ENCODE data around the gene MTLN.
"Not testable (repeated sequence)": the region's sequence is repeated elsewhere in the genome, so short reads cannot be mapped to it uniquely, and the experiment has no call there.

MTLN gene

DNA sequence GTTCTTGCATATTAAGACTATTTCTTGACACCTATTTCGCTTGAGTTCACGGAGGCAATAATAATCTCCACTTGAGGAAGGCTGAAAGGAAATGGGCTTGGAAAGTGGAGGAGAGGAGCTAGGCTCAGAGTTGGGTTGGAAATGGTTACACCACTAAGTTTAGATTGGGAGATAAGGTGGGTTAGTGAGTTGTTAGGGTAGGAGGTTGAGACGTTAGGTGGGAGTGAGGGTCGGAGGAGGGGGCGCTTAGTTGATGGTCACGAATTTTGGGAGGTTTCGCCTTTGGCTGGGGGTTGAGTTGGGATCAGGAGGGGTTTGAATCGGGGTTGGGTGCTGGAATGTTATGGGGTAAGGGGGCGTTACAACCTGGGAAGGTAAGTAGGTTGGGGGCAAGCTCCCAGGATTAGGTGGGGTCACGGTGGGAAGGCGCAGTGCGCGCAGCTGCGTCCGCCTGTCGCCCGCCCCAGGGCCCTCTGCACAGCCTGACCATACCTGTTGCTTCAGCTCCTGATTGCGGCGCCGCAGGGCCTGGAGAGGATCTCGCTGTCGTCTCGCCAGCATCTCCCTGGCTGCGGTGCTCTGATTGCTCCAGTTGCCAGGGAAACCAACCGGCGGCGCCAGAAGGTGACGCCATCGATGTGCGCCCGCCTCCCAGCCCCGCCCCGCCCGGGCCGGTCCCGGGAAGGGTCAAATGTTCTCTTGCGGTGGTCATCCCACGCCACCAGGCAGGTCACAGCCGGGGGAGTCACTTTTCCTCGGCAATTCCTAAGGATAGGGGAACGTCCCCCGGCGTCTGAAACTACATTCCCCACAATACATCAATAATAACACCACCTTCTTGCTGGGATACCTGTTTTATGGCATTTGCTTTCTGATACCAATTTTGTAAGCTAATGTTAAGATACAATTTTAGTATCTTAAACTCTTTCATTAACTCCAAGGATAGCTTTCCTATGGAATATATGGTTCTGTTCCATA is 7.7 kb downstream of the MTLN start, which contains the start of gene NPHP1:
Gene NPHP1, minus strand, starts transcription at position 606 of the 978 bp plus-strand sequence. Its CDS starts 45 bp downstream, at position 561.
- DNase-seq (ENCODE audit: low read depth in 2 of 2) = peak; percentile 68 to 74

DNA sequence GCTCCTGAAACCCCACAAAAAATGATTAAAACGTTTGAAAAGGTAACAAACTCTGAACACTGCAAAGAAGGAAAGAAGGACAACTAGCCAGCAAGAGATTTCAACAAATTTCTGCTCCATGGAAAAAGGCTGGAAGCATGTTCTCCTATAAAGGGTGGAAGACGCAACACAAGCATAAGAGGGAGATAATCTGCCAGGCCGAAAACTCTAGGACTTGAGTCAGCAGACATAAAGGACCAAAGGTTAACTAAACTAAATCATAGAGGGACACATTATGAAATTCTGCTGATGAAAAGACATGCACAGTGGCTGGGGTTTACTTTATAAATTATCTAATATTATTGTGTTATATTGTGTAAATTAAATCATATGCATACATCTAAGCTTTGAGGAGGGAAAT is 14.3 kb downstream of the MTLN start:
- no peak for DNase-seq (ENCODE audit: low read depth in 2 of 2)

DNA sequence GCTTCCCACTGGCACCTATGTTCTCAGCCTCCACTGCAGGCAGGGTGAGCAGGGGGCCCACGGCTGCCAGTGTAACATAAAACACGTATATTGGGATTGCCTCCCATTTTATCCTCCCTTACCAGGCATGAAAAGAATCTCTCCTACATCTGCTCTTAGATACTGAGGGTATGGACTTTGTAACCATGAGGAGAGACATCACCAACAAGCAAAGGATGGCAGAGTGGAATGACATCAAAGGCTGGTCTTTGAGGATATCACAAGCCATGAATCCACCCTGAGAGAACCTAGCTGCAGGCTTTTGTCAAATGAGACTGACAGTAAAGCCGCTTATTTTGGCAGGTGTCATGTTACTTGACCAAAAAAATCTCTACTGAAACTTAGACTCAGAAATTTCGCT is 14.9 kb downstream of the MTLN start:
- DNase-seq (ENCODE audit: low read depth in 2 of 2) = no peak

DNA sequence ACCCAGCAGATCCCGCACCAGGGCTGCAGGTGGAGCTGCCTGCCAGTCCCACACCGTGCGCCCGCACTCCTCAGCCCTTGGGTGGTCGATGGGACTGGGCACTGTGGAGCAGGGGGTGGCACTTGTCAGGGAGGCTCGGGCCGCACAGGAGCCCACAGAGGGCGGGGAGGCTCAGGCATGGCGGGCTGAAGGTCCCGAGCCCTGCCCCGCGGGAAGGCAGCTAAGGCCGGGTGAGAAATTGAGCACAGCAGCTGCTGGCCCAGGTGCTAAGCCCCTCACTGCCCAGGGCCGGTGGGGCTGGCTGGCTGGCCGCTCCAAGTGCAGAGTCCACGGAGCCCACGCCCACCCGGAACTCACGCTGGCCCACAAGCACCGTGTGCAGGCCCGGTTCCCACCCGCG is 22.2 kb downstream of the MTLN start:
- not testable (repeated sequence) for DNase-seq (ENCODE audit: low read depth in 2 of 2)

DNA sequence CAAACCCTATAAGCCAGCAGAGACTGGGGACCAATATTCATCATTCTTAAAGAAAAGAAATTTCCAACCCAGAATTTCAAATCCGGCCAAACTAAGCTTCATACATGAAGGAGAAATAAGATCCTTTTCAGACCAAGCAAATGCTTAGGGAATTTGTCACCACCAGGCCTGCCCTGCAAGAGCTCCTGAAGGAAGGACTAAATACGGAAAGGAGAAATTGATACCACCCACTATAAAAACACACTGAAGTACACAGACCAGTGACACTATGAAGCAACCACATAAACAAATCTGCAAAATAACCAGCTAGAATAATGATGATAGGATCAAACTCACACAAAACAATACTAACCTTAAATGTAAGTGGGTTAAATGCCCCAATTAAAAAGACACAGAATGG is 29.9 kb downstream of the MTLN start:
- no peak for DNase-seq (ENCODE audit: low read depth in 2 of 2)

DNA sequence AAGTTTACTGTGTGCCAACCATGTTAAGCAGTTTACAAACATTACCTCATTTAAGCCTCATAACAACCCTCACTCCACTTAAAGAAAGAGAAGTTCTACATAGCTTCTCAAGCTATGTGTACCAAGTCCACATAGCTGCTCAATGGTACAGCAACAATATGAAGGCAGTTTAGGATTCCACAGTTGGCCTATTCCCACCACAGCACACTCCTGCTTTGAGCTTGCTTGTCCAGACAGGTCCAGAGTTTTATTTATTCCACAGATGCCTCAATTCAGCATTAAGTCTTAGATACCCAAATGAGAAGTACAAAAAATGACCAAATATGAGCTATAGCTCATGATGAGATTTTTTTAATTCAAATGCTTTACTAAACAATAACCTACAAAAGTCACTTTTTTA is 32.3 kb downstream of the MTLN start:
- DNase-seq (ENCODE audit: low read depth in 2 of 2) = no peak

DNA sequence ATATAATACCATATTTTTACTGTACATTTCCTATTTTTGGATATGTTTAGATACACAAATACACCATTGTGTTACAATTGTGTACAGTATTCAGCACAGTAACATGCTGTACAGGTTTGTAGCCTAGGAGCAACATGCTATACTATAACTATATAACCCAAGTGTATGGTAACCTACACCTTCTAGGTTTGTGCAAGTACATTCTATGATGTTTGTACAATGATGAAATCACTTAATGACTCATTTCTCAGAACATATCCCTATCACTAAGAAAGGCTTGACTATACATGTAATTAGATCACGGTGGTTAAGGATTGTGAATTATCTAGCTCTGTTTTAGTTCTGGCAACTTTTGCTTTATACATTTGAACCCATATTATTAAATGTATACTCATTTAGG is 38.8 kb downstream of the MTLN start:
- no peak for DNase-seq (ENCODE audit: low read depth in 2 of 2)

DNA sequence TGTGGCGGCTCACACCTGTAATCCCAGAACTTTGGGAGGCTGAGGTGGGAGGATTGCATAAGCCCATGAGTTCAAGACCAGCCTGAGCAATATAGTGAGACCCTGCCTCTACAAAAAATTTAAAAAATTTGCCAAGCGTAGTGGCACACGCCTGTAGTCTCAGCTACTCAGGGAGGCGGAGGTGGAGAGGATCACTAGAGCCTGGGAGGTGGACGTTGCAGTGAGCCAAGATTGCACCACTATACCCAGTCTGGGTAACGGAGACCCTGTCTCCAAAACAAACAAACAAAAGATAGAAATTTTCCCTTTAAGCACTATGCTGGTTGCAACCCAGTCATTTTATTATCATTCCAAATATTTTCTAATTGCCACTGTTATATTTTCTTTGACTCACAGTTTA is 39.8 kb downstream of the MTLN start:
- DNase-seq (ENCODE audit: low read depth in 2 of 2) = no peak

DNA sequence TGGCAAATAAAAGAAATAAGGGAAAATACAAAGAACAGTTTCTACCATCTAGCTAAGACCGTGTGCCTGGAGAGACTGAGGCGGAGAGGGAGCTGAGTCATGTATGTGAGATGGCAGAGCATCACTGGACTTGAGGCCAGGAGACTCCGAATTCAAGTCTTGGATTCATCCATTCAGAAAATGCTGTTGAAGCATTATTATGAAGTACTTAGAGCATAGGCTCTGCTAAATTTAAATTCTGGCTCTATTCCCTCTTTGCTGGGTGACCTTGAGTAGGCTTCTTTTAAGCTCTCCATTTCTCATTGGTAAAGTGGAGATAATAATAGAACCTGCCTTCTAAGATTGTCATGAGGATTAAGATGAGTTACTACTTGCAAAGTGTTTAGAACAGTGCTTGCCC is 42.2 kb downstream of the MTLN start:
- no peak for DNase-seq (ENCODE audit: low read depth in 2 of 2)

DNA sequence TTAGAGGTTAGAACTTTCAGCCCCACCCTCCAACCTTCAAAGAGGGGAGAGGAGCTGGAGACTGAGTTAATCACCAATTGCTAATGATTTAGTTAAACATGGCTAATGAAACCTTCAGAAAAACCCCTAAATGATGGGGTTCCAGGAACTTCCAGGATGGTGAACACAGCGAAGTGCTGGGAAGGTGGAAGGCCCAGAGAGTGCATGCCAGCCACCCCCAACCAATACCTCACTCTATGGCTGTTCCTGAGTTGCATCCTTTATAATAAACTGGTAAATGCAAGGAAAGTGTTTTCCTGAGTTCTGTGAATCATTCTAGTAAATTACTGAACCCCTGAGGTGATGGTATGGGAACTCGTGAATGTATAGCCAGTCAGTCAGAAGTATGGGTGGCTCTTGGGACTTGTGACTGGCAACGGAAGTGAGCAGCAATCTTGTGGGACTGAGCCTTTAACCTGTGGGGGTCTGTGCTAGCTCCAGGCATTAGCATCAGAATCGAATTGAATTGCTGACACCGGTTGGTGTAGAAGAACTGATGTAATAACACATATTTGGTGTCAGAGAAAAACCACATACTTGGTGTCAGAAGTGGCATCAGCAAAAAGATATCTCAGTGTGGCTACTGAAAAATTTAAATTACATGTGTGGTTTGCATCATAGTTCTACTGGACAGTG is 44.9 kb downstream of the MTLN start:
- no peak for DNase-seq (ENCODE audit: low read depth in 2 of 2)

DNA sequence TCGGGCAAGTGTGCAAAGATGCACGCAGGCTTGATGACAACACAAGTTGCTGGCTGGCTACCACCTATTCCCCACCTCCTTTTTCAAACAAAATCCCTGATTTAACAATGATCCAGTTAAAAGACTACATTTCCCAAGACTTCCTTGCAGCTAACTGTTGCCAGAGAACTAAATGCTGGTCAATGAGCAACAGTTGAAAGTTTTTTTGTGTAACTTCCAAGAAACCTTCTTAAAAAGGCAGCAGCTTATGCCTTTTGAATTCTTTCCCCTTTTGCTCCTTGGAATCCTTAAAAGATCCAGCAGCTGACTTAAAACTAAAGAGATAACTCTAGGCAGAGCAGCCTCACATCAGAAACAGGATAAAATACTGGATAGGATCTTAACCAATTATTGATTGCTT is 46.1 kb downstream of the MTLN start:
- DNase-seq (ENCODE audit: low read depth in 2 of 2) = no peak
